GM21423 (cell line): Measurements from ENCODE around the gene IFNL1.
"Not testable (repeated sequence)": the region's sequence is repeated elsewhere in the genome, so short reads cannot be mapped to it uniquely, and the experiment has no call there.

Experiments
- ATAC-seq: cut with Tn5 transposase; IDR thresholded peaks from one replicate; pipeline ENCODE4 v1.9.1; 2021; ENCODE audit warnings: mild to moderate bottlenecking, moderate library complexity; ENCODE audit not compliant: unreplicated experiment

The IFNL1 gene

DNA sequence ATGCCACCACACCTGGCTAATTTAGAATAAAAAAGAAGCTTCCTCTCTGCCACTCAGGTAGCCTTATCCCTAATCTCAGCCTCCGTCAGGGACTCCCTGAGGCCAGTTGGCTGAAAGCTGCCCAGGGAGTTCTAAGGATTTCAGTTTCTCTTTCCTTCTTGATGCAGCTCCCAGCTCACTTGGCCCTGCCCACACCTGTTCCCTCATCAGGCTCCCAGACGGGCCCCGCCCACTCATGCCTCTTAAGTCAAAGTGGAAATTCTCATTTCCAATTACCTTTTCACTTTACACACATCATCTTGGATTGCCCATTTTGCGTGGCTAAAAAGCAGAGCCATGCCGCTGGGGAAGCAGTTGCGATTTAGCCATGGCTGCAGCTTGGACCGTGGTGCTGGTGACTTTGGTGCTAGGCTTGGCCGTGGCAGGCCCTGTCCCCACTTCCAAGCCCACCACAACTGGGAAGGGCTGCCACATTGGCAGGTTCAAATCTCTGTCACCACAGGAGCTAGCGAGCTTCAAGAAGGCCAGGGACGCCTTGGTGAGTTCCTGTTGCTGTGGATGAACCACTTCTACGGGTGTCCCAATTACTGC is at the start of gene IFNL1:
Gene IFNL1, plus strand, starts transcription at position 353 of the 591 bp plus-strand sequence. Its CDS starts 15 bp downstream, at position 368.
- ATAC-seq: no peak

DNA sequence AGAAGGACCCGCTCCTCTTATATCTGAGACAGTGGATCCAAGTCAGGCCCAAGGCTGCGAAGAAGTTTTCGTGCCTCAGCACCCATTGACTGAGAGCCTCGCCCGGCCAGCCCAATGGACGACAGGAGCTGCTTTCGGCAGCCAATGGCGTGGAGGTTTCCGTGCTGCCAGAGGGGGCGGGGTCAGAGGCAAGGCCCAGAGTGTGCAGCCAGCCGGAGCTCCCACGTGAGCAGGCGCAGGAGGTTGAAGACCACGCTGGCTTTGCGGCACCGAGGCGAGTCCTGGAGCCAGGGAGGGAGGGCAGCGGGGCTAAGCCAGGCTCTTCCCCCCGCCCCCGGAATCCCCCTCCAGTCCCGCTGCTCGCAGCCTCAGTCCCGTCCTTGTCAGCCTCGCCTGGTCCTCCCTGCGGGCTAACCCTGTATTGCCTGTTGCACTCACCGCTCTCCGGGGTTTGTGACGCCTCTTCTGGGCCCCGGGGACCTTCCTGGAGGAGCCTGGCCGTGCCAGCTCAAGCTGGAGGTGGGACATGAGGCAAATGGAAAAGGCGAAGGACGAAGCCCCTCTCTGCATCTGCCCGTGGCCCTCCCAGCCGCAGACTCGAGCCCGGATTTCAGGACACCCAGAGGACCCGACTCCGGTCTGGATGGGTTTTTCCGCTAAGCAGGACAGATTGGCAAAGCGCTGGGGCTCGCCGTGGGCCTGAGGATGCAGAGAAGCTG is 49.1 kb upstream of the IFNL1 start:
- ATAC-seq: no peak

DNA sequence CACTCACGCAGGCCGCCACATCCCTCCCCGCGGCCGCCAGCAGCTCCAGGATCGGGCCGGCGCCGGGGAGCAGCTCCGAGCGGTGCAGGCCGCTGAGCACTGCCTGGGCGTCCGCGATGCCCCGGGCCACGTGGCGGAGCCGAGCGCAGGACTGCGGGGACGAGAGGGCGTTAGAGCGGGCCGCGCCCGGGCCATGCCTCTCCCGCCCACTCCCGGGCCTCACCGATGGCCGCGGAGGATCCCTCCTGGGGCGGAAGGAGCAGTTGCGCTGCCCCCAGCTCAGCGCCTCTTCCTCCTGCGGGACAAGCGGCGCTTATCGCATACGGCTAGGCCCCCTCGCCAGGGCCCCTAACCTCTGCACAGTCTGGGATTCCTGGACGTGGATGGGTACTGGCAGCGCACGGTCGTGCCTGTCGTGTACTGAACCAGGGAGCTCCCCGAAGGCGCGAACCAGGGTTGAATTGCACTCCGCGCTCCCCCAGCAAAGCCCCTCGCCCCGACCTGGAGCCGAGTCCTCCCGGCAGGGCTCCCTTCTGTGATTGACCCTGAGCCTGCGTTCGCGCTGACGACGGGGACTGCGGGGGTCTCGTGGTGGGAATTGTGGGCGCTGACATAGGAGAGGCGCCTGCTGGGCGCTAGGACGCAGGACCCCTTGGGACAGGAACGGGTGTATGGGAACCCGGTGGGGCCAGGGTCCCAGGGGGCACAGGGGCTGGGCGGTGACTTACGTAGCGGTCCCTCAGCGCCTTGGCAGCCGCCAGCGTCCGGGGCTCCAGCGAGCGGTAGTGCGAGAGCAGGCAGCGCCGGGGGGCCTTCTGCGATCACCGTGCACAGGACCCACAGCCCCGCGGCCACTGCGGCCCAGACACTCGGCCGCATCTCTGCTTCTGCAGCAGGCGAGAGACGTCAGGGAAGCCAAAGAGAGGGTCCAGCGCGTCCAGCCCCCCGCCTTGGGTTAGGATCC is 48.2 kb upstream of the IFNL1 start:
- no peak for ATAC-seq

DNA sequence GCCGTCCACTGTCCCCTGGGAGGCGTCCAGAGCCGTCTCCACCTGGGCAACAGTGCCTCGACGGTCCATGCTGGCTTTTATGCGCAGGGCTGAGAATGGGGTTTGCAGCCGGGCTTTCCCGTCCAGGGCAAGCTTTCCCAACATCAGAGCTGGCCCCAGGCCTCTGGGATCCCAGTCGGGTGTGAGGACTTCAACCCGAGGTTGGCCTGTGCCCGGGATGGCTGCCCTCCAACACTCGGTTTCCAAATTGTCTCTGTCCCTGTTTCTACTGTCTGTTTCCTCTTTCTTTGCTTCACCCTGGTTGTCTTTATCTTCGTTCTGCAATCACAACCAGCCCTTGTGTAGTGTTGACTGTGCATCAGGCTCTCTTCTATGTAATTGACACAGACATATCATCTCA is 47.4 kb upstream of the IFNL1 start, which contains the start of gene IFNL4:
Gene IFNL4, minus strand, starts transcription at position 51 of the 400 bp plus-strand sequence.
- ATAC-seq: no peak

DNA sequence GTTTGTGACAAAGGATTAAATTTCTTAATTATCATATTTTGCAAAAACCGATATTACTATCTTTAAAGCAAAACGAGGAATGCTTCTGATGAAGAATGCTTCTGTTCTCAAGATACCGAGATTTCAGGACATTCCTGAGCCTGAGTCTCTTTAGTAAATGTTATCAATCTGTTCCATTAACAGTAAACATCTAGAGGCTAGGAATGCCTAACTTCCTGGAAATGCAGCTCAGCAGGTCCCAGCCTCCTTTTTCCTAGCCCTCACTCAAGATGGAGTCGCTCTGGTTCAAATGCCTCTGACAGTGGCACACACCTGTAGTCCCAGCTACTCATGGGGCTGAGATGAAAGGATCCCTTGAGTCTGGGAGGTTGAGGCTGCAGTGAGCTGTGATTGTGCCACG is 45.1 kb upstream of the IFNL1 start:
- no peak for ATAC-seq

DNA sequence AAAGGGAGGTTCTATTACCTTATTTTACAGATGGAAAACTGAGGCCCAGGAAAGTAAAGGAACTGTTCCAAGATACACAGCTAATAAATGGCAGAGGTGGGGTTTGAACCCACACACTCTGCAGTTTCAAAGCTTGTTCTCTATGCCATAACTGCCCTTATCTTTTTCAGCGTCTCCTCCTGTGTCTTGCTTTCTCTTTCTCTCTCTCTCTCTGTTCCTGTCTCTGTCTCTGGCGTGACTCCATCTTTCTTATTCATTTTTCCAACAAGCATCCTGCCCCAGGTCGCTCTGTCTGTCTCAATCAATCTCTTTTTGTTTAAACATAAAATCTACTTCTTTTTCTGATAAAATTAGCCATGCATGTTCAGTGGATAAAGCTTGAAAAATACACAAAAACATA is 44.4 kb upstream of the IFNL1 start:
- no peak for ATAC-seq

DNA sequence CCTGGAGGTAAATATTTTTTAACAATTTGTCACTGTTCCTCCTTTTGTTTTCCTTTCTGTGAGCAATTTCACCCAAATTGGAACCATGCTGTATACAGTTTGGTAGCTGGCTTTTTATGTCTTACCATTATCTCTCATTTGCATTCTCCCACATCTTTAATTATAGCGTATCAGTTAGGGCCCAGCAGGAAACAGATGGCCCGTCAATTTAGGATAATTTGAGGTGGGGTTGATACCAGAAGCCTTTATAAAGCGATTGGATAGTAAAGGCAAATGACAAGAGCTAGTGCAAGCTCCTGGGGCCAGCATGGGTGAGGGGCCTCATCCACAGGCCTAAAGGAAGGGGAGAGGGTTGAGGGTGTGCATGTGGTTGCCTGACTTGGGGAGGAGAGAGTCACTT is 43.7 kb upstream of the IFNL1 start:
- ATAC-seq: no peak

DNA sequence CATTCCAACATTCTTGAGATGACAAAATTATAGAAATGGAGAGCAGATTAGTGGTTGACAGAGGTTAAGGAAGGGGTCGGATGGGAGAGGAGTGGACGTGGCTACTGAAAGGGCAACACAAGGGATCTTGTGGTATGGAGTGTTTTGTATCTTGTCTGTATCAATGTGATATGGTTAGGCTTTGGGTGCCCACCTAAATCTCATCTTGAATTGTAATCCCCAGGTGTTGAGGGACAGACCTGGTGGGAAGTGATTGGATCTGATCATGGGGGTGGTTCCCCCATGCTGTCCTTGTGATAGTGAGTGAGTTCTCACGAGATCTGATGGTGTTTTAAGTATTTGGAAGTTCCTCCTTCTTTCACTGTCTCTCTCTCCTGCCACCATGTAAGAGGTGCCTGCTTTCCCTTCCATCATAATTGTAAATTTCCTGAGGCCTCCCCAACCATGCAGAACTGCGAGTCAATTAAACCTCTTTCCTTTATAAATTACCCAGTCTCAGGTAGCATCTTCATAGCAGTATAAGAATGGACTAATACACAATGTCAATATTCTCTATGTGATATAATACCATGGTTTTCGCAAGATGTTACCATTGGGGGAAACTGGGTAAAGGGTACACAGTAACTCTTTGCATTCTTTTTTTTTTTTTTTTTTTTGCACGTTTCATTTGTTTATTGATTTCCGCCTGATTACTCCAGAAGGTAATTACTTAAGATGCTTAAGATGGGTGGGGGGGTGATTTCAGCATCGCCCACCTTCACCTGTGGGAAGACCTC is 42.6 kb upstream of the IFNL1 start:
- ATAC-seq: no peak

DNA sequence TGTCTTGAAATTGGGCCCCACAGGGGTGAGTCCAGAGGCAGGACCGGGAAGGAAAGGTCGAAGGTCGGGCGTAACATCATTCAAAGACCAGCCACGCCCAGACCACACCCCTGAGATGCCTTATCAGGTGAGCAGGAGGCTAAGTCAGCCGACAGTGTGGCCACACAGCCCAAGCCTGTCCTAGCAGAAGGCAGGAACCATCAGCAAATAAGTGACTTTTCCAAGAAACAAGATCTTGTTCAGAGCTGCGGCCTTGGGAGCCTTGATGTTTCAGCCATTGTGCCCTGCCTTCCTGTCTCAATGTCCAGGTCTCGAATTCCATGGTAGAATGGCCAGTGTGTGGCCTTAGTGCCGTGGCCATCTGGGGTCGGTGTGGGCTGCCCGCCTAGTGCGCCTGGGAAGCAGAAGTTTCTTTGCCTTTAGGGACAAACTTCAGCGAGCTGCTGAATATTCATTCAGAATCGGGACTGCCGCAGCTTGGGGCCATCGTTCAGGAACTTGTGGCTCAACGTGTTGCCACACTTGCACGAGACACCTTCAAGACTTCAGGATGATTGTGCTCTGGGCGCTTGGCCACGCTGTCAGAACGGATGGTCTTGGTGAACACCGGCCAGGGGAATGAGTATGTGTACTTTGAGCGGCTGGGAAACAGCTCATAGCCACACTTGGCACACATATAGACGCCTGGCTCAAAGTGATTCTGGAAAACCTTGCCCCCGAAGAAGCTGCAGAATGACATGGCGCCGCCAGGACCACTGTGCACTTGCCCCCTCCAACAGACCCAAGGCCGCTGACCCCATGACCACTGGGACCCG is 41.5 kb upstream of the IFNL1 start:
- ATAC-seq: no peak

DNA sequence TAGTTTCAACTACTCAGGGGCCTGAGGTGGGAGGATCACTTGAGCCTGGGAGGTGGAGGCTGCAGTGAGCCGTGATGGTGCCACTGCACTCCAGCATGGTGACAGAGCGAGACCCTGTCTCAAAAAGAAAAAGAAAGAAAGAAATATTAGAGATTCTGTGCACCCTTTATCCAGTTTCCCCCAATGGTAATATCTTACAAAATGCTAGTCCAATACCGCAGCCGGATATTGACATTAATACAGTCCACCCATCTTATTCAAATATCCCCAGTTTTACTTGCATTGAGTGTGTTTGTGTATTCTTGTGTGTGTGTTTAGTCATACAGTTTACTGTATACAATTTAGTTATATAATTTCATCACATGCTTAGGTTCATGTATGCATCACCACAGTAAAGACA is 39.0 kb upstream of the IFNL1 start:
- no peak for ATAC-seq

DNA sequence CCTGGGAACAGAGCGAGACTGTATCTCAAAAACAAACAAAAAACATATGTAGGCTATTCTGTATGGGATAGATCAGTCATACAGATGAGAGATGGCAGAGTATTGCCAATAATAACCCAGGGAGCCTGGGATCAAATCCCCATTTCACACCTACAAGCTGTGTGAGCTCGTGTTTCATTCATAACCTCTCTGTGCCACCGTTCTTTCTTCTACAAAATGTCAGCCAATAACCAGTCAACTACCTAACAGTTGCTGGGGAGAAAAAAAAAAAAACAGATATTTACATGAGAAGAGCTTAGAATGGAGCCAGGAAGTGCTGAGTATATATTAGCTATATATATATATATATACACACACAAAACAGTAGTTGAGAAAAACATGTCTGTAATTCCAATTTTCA is 34.5 kb upstream of the IFNL1 start:
- no peak for ATAC-seq

DNA sequence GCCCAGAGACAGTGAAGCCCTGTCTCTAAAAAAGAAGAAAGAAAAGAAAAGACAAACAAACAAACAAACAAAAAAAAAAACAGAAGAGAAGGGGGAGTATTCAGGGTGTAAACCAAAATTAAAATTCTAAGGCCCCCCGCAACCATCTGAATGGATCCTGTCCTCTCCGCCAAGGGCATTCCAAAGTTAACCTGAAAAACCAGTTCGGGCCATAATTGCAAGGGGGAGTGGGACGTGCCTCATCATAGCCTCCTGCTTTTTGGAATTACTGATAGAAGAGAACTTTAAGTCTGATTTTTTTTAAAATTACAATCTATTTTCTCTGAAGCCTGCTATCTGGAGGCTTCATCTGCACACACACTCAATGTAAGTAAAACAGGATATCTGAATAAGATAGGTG is 33.7 kb upstream of the IFNL1 start:
- no peak for ATAC-seq

DNA sequence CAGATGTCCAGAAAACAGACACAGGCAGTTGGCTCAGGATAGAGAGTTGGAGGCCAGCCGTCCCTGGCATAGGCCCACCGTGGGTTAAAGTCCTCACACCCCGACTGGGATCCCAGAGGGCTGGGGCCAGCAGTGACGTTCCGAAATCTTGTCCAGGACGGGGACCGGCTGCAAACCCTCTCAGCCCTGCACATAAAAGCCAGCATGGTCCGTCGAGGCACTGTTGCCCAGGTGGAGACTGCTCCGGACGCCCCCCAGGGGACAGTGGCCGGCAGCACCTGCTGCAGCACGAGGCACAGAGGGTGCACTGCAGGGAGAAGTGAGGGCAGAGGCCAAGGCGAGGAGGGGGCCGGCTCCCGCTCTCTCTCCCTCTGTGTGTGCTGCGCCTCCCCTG is 32.3 kb upstream of the IFNL1 start:
- ATAC-seq: no peak

DNA sequence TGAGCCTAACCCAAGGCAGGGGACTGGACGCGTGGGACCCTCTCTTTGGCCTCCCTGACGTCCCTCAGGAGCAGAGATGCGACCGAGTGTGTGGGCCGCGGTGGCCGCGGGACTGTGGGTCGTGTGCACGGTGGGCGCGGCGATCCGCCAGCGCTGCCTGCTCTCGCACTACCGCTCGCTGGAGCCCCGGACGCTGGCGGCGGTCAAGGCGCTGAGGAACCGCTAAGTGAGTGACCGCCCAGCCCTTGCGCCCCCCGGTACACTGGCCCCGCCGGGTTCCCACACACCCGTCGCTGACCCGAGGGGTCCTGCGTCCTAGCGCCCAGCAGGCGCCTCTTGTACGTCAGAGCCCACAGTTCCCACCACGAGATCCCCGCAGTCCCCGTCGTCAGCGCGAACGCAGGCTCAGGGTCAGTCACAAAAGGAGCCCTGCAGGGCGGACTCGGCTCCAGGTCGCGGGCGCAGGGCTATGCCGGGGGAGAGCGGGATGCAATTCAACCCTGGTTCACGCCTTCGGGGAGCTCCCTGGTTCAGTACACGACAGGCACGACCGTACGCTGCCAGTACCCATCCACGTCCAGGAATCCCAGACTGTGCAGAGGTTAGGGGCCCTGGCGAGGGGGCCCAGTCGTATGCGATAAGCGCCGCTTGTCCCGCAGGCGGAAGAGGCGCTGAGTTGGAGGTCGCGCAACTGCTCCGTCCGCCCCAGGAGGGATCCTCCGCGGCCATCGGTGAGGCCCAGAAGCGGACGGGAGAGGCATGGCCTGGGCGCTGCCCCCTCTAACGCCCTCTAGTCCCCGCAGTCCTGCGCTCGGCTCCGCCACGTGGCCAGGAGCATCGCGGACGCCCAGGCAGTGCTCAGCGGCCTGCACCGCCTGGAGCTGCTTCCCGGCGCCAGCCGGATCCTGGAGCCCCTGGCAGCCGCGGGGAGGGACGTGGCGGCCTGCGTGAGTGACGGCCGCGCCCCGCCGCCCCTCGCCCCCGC is 31.6 kb upstream of the IFNL1 start:
- no peak for ATAC-seq

DNA sequence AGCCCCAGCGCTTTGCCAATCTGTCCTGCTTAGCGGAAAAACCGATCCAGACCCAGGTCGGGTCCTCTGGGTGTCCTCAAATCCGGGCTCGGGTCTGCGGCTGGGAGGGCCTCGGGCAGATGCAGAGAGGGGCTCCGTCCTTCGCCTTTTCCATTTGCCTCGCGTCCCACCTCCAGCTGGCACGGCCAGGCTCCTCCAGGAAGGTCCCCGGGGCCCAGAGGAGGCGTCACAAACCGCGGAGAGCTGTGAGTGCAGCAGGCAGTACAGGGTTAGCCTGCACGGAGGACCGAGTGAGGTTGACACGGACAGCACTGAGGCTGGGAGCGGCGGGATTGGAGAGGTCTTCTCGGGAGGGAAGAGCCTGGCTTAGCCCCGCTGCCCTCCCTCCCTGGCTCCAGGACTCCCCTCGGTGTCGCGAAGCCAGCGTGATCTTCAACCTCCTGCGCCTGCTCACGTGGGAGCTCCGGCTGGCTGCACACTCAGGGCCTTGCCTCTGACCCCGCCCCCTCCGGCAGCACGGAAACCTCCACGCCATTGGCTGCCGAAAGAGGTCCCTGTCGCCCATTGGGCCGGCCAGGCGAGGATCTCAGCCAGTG is 30.8 kb upstream of the IFNL1 start:
- no peak for ATAC-seq

DNA sequence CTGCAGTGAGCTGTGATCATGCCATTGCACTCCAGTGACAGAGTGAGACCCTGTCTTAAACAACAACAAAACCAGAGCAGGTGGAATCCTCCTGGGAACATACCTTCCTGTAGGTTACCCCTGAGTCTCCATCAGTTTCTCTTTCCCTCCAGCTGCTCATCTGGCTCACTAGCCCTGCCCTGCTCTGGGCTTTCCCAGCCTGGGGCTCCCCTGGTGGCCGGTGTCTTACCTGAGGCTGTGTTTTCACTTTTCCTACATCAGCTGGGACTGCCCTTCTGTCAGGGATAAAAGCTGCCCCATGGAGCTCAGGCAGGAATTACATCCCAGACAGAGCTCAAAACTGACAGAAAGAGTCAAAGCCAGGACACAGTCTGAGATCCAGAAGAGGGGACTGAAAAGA is 28.1 kb upstream of the IFNL1 start, which contains the start of gene IFNL2:
Gene IFNL2, plus strand, starts transcription at position 312 of the 400 bp plus-strand sequence. CDS start 173 bp downstream, outside the sequence.
- not testable (repeated sequence) for ATAC-seq

DNA sequence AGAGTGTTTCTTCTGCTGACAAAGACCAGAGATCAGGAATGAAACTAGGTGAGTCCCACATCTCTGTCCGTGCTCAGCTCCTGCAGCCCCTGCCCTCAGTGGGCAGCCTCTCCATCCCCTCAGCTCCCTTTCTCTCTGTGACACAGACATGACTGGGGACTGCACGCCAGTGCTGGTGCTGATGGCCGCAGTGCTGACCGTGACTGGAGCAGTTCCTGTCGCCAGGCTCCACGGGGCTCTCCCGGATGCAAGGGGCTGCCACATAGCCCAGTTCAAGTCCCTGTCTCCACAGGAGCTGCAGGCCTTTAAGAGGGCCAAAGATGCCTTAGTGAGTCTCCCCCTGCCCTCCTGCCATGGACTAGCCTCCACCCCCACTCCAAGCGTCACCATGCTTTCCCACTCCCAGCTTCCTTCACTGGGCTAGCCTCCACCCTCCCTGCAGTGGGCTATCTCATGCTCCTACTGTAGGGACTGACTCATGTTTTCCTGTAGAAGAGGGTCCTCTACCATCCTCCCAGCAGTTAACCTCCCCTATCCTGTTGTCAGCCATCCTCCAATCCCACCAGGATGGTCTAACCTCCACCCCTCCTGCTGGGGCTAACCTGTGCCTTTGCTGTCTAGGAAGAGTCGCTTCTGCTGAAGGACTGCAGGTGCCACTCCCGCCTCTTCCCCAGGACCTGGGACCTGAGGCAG is 27.5 kb upstream of the IFNL1 start:
- not testable (repeated sequence) for ATAC-seq

DNA sequence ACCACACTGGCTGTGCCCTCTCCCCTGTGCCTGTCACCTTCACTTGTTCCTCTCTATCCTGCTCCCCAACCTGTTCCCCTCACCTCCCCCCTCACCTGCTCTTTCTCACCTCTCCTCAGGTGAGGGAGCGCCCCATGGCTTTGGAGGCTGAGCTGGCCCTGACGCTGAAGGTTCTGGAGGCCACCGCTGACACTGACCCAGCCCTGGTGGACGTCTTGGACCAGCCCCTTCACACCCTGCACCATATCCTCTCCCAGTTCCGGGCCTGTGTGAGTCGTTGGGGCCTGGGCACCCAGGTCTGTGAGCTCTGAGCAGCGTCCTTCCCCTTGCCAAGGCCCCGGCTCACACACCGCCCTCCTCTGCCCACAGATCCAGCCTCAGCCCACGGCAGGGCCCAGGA is 26.8 kb upstream of the IFNL1 start:
- not testable (repeated sequence) for ATAC-seq
